Measurements from ENCODE around the gene STXBP3. TPM values are rescaled to one million over a fixed set of nuclear protein-coding genes. Genes with fewer than 3 reads are reported as not detected.

The STXBP3 gene
- total and polyA plus RNA-seq, 2 experiments from 2014 or later, result 34.1 to 74.0 TPM

DNA sequence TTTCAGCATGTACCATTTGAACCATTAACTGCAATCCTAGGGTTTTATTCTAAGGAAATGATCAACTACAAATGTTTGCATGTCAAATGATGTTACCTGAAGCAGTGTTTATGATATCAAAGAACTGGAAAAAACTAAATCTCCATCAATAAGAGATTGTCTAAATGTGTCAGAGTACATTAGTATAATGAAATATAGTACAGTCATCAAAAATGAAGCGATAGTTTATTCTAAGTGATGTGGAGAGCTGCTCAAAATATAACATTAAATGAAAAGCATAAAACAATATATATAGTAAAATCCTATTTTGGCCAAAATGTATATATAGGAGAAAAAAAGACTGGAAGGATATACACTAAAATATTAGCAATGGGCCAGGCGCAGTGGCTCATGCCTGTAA is 86.5 kb downstream of the STXBP3 start:
- H3K4me1 ChIP-seq (ENCODE audit: low read depth), result peaks cover 11% of the 10 kb centered on the region
- TF ChIP-seq, protein P1, sequence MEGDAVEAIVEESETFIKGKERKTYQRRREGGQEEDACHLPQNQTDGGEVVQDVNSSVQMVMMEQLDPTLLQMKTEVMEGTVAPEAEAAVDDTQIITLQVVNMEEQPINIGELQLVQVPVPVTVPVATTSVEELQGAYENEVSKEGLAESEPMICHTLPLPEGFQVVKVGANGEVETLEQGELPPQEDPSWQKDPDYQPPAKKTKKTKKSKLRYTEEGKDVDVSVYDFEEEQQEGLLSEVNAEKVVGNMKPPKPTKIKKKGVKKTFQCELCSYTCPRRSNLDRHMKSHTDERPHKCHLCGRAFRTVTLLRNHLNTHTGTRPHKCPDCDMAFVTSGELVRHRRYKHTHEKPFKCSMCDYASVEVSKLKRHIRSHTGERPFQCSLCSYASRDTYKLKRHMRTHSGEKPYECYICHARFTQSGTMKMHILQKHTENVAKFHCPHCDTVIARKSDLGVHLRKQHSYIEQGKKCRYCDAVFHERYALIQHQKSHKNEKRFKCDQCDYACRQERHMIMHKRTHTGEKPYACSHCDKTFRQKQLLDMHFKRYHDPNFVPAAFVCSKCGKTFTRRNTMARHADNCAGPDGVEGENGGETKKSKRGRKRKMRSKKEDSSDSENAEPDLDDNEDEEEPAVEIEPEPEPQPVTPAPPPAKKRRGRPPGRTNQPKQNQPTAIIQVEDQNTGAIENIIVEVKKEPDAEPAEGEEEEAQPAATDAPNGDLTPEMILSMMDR (IDR thresholded peaks at IDR 0.05; ENCODE audit: low read depth, low read length), result no peak
- no peak overlapping the region for H3K4me3 ChIP-seq
- DNase-seq (ENCODE audit: low read depth in 1 of 2, low spot score in 1 of 2), result no peak
- H3K9me3 ChIP-seq (ENCODE audit: low read depth), result no peaks in the 10 kb centered on the region
- H3K27me3 ChIP-seq, result no peaks in the 10 kb centered on the region
- no peak overlapping the region for H3K27ac ChIP-seq
- H3K36me3 ChIP-seq, result no peaks in the 10 kb centered on the region

DNA sequence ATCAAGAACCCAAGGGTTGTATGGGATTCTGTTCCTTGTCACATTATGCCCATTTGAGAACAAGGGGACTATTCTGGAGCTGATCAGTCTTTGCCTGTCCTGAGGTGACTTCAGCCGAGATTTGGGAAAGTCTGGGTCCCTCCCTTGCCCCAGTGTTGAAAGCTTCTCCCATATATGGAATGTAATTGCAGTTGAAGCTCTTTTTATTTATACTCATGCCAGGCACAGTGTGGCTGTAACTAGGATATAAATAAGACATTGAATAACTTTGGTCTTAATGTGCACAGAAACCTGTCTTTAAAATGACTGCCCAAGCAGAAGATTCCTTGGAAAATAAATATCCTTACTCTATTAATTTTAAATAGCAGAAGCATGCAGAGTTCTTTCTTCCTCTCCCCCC is 95.2 kb downstream of the STXBP3 start:
- H3K9me3 ChIP-seq (ENCODE audit: low read depth), result no peaks in the 10 kb centered on the region
- no peak overlapping the region for H3K27ac ChIP-seq
- DNase-seq (ENCODE audit: low read depth in 1 of 2, low spot score in 1 of 2), result no peak
- no peaks in the 10 kb centered on the region for H3K36me3 ChIP-seq
- no peak overlapping the region for H3K4me3 ChIP-seq
- H3K27me3 ChIP-seq, result no peaks in the 10 kb centered on the region
- TF ChIP-seq, protein P1 (IDR thresholded peaks at IDR 0.05; ENCODE audit: low read depth, low read length), result no peak
- peaks cover 11% of the 10 kb centered on the region for H3K4me1 ChIP-seq (ENCODE audit: low read depth)

DNA sequence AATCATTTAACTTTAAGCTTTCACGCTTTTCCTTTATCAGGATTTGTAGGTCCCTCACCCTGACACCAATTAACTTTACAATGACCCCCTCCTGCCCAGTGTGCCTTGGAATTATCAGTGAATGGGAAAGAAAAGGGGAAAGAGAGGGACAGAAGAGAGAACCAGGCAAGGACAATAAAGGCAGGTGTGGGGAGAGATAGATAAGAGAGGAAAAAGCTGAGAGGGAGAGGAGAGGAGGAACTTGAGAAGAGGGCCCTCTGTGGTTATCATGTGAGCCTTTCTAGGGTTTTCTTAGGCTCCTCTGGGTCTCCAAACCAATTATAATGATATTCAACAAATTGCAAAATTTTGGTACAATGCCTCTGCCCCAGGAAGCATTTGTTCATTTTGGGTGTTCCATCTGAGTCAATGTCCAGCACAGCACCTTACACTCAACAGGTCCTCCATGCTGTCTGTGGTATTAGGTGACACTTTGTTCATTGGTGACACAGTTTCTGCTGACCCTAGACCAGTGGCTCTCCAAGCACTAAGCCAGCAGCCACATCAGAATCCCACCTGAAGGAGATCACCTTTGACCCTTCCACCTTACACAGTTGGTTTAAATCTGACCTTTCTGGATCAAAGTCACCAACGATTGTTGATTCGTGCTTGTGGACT is 96.2 kb downstream of the STXBP3 start:
- TF ChIP-seq, protein P1 (IDR thresholded peaks at IDR 0.05; ENCODE audit: low read depth, low read length), result no peak

DNA sequence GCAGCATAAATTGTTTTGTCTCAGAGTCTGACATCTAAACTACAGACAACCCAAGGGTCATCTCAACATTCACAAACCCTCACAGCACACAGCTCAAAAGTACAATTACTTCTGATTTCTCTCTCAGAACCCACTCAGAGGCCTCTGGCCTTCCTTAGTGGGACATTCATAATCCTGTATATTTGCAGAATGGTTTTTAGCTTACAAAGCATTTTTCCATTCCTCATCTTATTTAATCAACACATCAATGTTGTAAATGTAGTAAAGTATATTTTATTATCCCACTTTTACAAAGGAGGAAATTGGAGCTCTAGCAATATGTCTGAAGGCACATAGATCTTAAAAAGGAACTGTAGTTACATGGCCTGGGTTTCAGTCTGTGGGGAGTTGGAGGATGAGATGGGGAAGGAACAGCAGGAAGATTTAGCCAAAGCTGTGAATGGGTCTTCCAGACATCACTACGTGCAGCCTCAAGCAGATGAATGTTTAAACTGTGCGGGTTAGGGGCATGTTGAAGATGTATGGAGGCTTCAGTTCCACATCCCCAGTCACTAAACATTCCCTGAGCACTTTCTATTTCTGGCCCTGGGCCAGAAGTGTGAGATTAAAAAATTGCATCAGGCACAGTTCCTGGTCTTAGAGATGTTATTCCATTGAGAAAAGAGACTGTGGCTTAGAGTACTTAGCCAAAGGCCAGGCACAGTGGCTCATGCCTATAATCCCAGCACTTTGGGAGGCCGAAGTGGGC is 97.1 kb downstream of the STXBP3 start:
- no peaks in the 10 kb centered on the region for H3K36me3 ChIP-seq
- DNase-seq (ENCODE audit: low read depth in 1 of 2, low spot score in 1 of 2), result peak in 1 of 2 donors; percentile 43
- H3K27me3 ChIP-seq, result no peaks in the 10 kb centered on the region
- TF ChIP-seq, protein P1 (IDR thresholded peaks at IDR 0.05; ENCODE audit: low read depth, low read length), result no peak
- peaks cover 11% of the 10 kb centered on the region for H3K4me1 ChIP-seq (ENCODE audit: low read depth)
- no peak overlapping the region for H3K27ac ChIP-seq
- H3K9me3 ChIP-seq (ENCODE audit: low read depth), result no peaks in the 10 kb centered on the region
- no peak overlapping the region for H3K4me3 ChIP-seq

More for the DNA sequence above, 96.2 kb downstream of the STXBP3 start:
- Histone ChIP-seq H3K9me3 (ENCODE audit: low read depth) (no peaks in the 10 kb centered on the region), H3K27ac (no peak overlapping the region), H3K27me3 (no peaks in the 10 kb centered on the region), H3K4me1 (ENCODE audit: low read depth) (peaks cover 11% of the 10 kb centered on the region), H3K36me3 (no peaks in the 10 kb centered on the region), H3K4me3 (no peak overlapping the region)
- no peak for DNase-seq (ENCODE audit: low read depth in 1 of 2, low spot score in 1 of 2)

DNA sequence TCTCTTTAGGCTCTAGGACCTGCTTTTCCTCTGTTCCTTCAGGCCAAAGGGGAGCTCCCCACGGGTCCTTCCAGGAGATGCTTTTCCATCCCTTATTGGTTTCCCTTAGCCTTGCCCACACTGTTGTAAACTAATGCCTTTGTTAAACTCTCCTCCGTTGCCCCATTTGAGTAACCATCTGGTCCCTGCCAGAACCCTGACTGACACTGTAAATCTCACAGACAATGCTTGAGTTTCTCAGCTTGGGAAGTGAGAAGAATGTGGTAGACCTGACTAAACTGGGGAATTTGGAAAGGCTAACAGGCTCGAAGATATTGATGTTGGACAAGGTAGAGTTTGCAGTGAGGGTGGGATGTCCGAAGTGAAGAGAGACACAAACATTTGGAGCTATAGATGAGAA is 99.0 kb downstream of the STXBP3 start:
- TF ChIP-seq, protein P1 (IDR thresholded peaks at IDR 0.05; ENCODE audit: low read depth, low read length), result no peak
- H3K4me1 ChIP-seq (ENCODE audit: low read depth), result peaks cover 11% of the 10 kb centered on the region
- H3K27ac ChIP-seq, result no peak overlapping the region
- DNase-seq (ENCODE audit: low read depth in 1 of 2, low spot score in 1 of 2), result no peak
- no peaks in the 10 kb centered on the region for H3K27me3 ChIP-seq
- no peak overlapping the region for H3K4me3 ChIP-seq
- no peaks in the 10 kb centered on the region for H3K9me3 ChIP-seq (ENCODE audit: low read depth)
- H3K36me3 ChIP-seq, result no peaks in the 10 kb centered on the region
